ENCODE results near the gene ULK4. TPM values are rescaled to one million over a fixed set of nuclear protein-coding genes. Genes with fewer than 3 reads are reported as not detected.

The ULK4 gene
- total and polyA plus RNA-seq, 2 donors (not counting 1 experiment from before 2014, with no cell fraction given) = 9.1 to 9.7 TPM

DNA sequence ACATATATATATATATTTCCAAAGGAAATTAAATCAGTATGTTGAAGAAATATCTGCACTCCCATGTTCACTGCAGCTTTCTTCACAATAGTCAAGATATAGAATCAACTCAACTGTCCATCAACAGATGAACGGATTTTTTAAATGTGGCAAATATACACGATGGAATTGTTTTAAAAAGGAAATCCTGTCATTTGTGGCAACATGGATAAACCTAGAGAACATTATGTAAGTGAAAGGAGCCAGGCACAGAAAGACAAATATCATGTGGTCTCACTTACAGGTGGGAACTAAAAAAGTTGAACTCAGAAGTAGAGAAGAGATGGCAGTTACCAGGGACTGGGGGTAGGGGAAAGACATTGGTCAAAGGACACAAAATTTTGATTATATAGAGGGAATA, 253.7 kb downstream of the ULK4 start:
- no peak overlapping the region for H3K4me2 ChIP-seq (ENCODE audit: extremely low read depth, insufficient read depth, low read length)
- no peaks in the 10 kb centered on the region for H3K79me2 ChIP-seq (ENCODE audit: control insufficient read depth, insufficient read depth, low read length)
- H3K4me1 ChIP-seq (ENCODE audit: control insufficient read depth, extremely low read depth, insufficient read depth, low read length) = peaks cover 2% of the 10 kb centered on the region
- no peak overlapping the region for H3K27ac ChIP-seq (ENCODE audit: insufficient read depth, low read length)
- no peaks in the 10 kb centered on the region for H3K27me3 ChIP-seq (ENCODE audit: control insufficient read depth, insufficient read depth, low read length)
- no peaks in the 10 kb centered on the region for H4K20me1 ChIP-seq (ENCODE audit: control insufficient read depth, extremely low read depth, insufficient read depth, low read length)
- no peak overlapping the region for H3K4me3 ChIP-seq (replicated peaks in 1 of 4; ENCODE audit: control extremely low read depth in 1 of 4, insufficient read depth in 1 of 4, low read depth in 3 of 4, low read length in 4 of 4)
- TF ChIP-seq CTCF (conservative IDR thresholded peaks at IDR 0.05 in 1 of 2, IDR thresholded peaks at IDR 0.05 in 1 of 2; ENCODE audit: low read depth in 1 of 2, low read length in 2 of 2) (no peak), EZH2 (IDR thresholded peaks at IDR 0.05; ENCODE audit: low read length, missing control alignments) (no peak)
- no peak overlapping the region for H3K9ac ChIP-seq (ENCODE audit: insufficient read depth, low read length)
- no peak overlapping the region for H2AFZ ChIP-seq (ENCODE audit: low read length)
- no peaks in the 10 kb centered on the region for H3K9me3 ChIP-seq (ENCODE audit: control insufficient read depth, insufficient read depth, low read depth, low read length)
- no peak for DNase-seq (ENCODE audit: low read depth in 2 of 2)
- H3K36me3 ChIP-seq (ENCODE audit: control insufficient read depth, insufficient read depth, low read length) = no peaks in the 10 kb centered on the region

GRCh38 chr3:41705893-41706292, 256.0 kb downstream of the ULK4 start:
- Histone ChIP-seq H3K4me3 (replicated peaks in 1 of 4; ENCODE audit: control extremely low read depth in 1 of 4, insufficient read depth in 1 of 4, low read depth in 3 of 4, low read length in 4 of 4) (no peak overlapping the region), H2AFZ (ENCODE audit: low read length) (no peak overlapping the region), H3K27me3 (ENCODE audit: control insufficient read depth, insufficient read depth, low read length) (no peaks in the 10 kb centered on the region), H3K9ac (ENCODE audit: insufficient read depth, low read length) (no peak overlapping the region), H3K79me2 (ENCODE audit: control insufficient read depth, insufficient read depth, low read length) (no peaks in the 10 kb centered on the region), H3K36me3 (ENCODE audit: control insufficient read depth, insufficient read depth, low read length) (no peaks in the 10 kb centered on the region), H4K20me1 (ENCODE audit: control insufficient read depth, extremely low read depth, insufficient read depth, low read length) (no peaks in the 10 kb centered on the region), H3K4me1 (ENCODE audit: control insufficient read depth, extremely low read depth, insufficient read depth, low read length) (no peaks in the 10 kb centered on the region), H3K9me3 (ENCODE audit: control insufficient read depth, insufficient read depth, low read depth, low read length) (no peaks in the 10 kb centered on the region), H3K4me2 (ENCODE audit: extremely low read depth, insufficient read depth, low read length) (no peak overlapping the region), H3K27ac (ENCODE audit: insufficient read depth, low read length) (no peak overlapping the region)
- no peak for DNase-seq (ENCODE audit: low read depth in 2 of 2)
- no peak for TF ChIP-seq EZH2 (IDR thresholded peaks at IDR 0.05; ENCODE audit: low read length, missing control alignments)
- TF ChIP-seq CTCF (conservative IDR thresholded peaks at IDR 0.05 in 1 of 2, IDR thresholded peaks at IDR 0.05 in 1 of 2; ENCODE audit: low read depth in 1 of 2, low read length in 2 of 2) = no peak

GRCh38 chr3:41701191-41701698, 260.7 kb downstream of the ULK4 start:
- H4K20me1 ChIP-seq (ENCODE audit: control insufficient read depth, extremely low read depth, insufficient read depth, low read length) = no peaks in the 10 kb centered on the region
- H3K4me3 ChIP-seq (replicated peaks in 1 of 4; ENCODE audit: control extremely low read depth in 1 of 4, insufficient read depth in 1 of 4, low read depth in 3 of 4, low read length in 4 of 4) = no peak overlapping the region
- H3K4me2 ChIP-seq (ENCODE audit: extremely low read depth, insufficient read depth, low read length) = no peak overlapping the region
- no peak overlapping the region for H2AFZ ChIP-seq (ENCODE audit: low read length)
- H3K9ac ChIP-seq (ENCODE audit: insufficient read depth, low read length) = no peak overlapping the region
- no peaks in the 10 kb centered on the region for H3K4me1 ChIP-seq (ENCODE audit: control insufficient read depth, extremely low read depth, insufficient read depth, low read length)
- no peaks in the 10 kb centered on the region for H3K9me3 ChIP-seq (ENCODE audit: control insufficient read depth, insufficient read depth, low read depth, low read length)
- no peaks in the 10 kb centered on the region for H3K36me3 ChIP-seq (ENCODE audit: control insufficient read depth, insufficient read depth, low read length)
- DNase-seq (ENCODE audit: low read depth in 2 of 2) = no peak
- no peak overlapping the region for H3K27ac ChIP-seq (ENCODE audit: insufficient read depth, low read length)
- TF ChIP-seq EZH2 (IDR thresholded peaks at IDR 0.05; ENCODE audit: low read length, missing control alignments) = no peak
- no peak for TF ChIP-seq CTCF (conservative IDR thresholded peaks at IDR 0.05 in 1 of 2, IDR thresholded peaks at IDR 0.05 in 1 of 2; ENCODE audit: low read depth in 1 of 2, low read length in 2 of 2)
- no peaks in the 10 kb centered on the region for H3K79me2 ChIP-seq (ENCODE audit: control insufficient read depth, insufficient read depth, low read length)
- no peaks in the 10 kb centered on the region for H3K27me3 ChIP-seq (ENCODE audit: control insufficient read depth, insufficient read depth, low read length)
